ENCODE results near the gene SOX1. TPM values are rescaled to one million over a fixed set of nuclear protein-coding genes. Genes with fewer than 3 reads are reported as not detected.

The SOX1 gene
- total RNA-seq, 1 experiment from 2014 or later, result not detected

DNA sequence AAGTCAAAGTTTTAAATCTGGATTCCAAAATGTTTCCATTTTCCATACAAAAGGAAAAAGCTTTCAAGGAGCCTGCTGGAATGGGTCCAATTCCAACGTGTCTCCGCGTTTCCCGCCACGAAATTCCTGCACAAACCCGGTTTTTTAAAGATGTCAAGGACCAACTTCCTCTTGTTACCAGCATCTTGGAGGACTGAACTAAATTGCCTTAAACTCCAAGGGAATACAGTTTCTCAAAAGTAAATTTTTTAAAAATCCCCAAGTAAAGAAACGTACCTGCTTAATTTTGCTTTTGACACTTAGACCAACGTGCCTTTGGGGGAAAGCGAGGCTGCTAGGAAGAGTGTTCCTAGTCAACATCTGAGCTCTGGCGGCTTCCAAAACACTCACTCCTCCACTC is 12.3 kb upstream of the SOX1 start:
- ChIA-PET CTCF (no interaction called here), POLR2A (no interaction called here)
- H3K27ac Mint-ChIP-seq (ENCODE audit: low read depth, unreplicated experiment), result no peak overlapping the region
- no peaks in the 10 kb centered on the region for H3K9me3 Mint-ChIP-seq (ENCODE audit: unreplicated experiment)
- H3K27me3 Mint-ChIP-seq (ENCODE audit: insufficient read depth, unreplicated experiment), result no peaks in the 10 kb centered on the region
- no peak for TF ChIP-seq CTCF (IDR thresholded peaks at IDR 0.05; ENCODE audit: unreplicated experiment)
- H3K4me1 Mint-ChIP-seq (ENCODE audit: insufficient read depth, unreplicated experiment), result no peaks in the 10 kb centered on the region
- intact Hi-C loops (cut with micrococcal nuclease), result no loop called here
- no peak for DNase-seq (ENCODE audit: unreplicated experiment)
- H3K4me3 Mint-ChIP-seq (ENCODE audit: unreplicated experiment), result no peak overlapping the region
- no TSS peak for BruUV-seq (replicated peaks)
- H3K36me3 Mint-ChIP-seq (ENCODE audit: insufficient read depth, unreplicated experiment), result no peaks in the 10 kb centered on the region

DNA sequence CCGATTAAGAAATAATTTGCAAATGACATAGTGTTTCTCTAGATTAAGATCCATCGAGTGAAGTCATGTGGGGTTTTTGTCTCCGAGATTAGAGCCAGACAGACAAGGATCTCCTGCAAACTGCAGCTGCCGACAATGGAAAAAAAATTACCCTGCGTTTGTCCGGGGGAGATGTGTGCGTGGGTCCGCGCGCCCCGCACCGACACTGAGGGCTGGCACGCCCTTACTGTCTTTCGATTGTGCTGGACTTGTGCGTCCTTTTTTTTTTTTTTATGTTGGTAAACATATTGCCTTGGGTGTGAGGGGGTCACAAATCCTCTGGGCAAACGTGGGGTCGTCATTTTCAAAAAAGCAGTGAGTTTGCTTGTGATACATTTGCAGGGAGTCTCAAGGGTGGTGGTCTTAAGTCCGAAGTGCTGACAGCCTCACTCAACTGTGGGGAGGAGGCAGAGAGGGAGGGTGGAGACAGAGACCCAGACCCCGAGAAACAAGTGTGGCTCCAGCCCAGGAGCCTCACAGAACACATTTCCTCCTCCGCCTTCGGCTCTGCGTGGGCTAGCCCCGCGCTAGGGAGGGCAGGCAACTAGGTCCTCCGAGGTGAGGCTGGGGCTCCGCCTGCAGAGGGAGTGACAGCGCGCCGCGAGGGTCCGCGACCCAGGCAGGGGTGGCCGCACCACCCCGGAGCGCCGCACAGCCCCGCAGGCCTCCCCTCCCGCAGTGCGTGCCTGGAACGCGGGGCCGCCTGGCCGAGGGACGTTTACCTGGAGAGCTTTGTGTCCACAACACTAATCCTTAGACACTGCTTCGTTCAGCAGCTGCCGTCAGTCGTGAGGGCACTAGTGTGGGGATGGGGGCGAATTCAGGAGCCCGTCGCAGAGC is 11.7 kb upstream of the SOX1 start:
- H3K27ac Mint-ChIP-seq (ENCODE audit: low read depth, unreplicated experiment), result no peak overlapping the region
- intact Hi-C loops (cut with micrococcal nuclease), result no loop called here
- no peaks in the 10 kb centered on the region for H3K27me3 Mint-ChIP-seq (ENCODE audit: insufficient read depth, unreplicated experiment)
- H3K4me1 Mint-ChIP-seq (ENCODE audit: insufficient read depth, unreplicated experiment), result no peaks in the 10 kb centered on the region
- no peak for DNase-seq (ENCODE audit: unreplicated experiment)
- BruUV-seq (replicated peaks), result no TSS peak
- ChIA-PET POLR2A (no interaction called here), CTCF (no interaction called here)
- no peaks in the 10 kb centered on the region for H3K9me3 Mint-ChIP-seq (ENCODE audit: unreplicated experiment)
- no peaks in the 10 kb centered on the region for H3K36me3 Mint-ChIP-seq (ENCODE audit: insufficient read depth, unreplicated experiment)
- no peak for TF ChIP-seq CTCF (IDR thresholded peaks at IDR 0.05; ENCODE audit: unreplicated experiment)
- no peak overlapping the region for H3K4me3 Mint-ChIP-seq (ENCODE audit: unreplicated experiment)

- no peak for TF ChIP-seq CTCF (IDR thresholded peaks at IDR 0.05; ENCODE audit: unreplicated experiment)
- Mint-ChIP-seq H3K27ac (ENCODE audit: low read depth, unreplicated experiment) (no peak overlapping the region), H3K4me1 (ENCODE audit: insufficient read depth, unreplicated experiment) (no peaks in the 10 kb centered on the region), H3K27me3 (ENCODE audit: insufficient read depth, unreplicated experiment) (no peaks in the 10 kb centered on the region), H3K9me3 (ENCODE audit: unreplicated experiment) (no peaks in the 10 kb centered on the region), H3K36me3 (ENCODE audit: insufficient read depth, unreplicated experiment) (no peaks in the 10 kb centered on the region), H3K4me3 (ENCODE audit: unreplicated experiment) (no peak overlapping the region)
- POLR2A ChIA-PET, result no interaction called here
- CTCF ChIA-PET, result no interaction called here
- DNase-seq (ENCODE audit: unreplicated experiment), result no peak
- BruUV-seq (replicated peaks), result no TSS peak
- intact Hi-C loops (cut with micrococcal nuclease), result no loop called here
Measured at GRCh38 chr13:112055915-112056269, 11.1 kb upstream of the SOX1 start.

- H3K27ac Mint-ChIP-seq (ENCODE audit: low read depth, unreplicated experiment), result no peak overlapping the region
- H3K36me3 Mint-ChIP-seq (ENCODE audit: insufficient read depth, unreplicated experiment), result no peaks in the 10 kb centered on the region
- H3K27me3 Mint-ChIP-seq (ENCODE audit: insufficient read depth, unreplicated experiment), result no peaks in the 10 kb centered on the region
- TF ChIP-seq CTCF (IDR thresholded peaks at IDR 0.05; ENCODE audit: unreplicated experiment), result no peak
- no TSS peak for BruUV-seq (replicated peaks)
- POLR2A ChIA-PET, result no interaction called here
- no peak overlapping the region for H3K4me3 Mint-ChIP-seq (ENCODE audit: unreplicated experiment)
- no peaks in the 10 kb centered on the region for H3K9me3 Mint-ChIP-seq (ENCODE audit: unreplicated experiment)
- no peak for DNase-seq (ENCODE audit: unreplicated experiment)
- intact Hi-C loops (cut with micrococcal nuclease), result no loop called here
- no peaks in the 10 kb centered on the region for H3K4me1 Mint-ChIP-seq (ENCODE audit: insufficient read depth, unreplicated experiment)
- CTCF ChIA-PET, result no interaction called here
Measured at GRCh38 chr13:112056284-112056727, 10.6 kb upstream of the SOX1 start.
